GM23338 (cell line): ENCODE measurements around the gene PTPRE.

Experiments used
- EZH2phosphoT487 ChIP-seq: fragments of 200-600 bp; sonication (generic); IDR thresholded peaks from one replicate; pipeline ENCODE4 v1.8.1; 2018; ENCODE audit warnings: antibody characterized with exemption; ENCODE audit not compliant: unreplicated experiment
- POLR2AphosphoS5 ChIP-seq: IDR thresholded peaks from 2 replicates; pipeline ENCODE4 v1.6.1; 2016; ENCODE audit warnings: antibody characterized with exemption, low read depth
- TF ChIP-seq, protein P1 (sequence below), 2 experiments: fragments of 200-600 bp in 1 of 2; sonication (generic) in 1 of 2; conservative IDR thresholded peaks; 2 replicates each; pipeline versions ENCODE4 v1.5.1 to v1.6.1; 2016 to 2017; ENCODE audit warnings: antibody characterized with exemption in 2 of 2, low read depth in 2 of 2, mild to moderate bottlenecking in 2 of 2, moderate library complexity in 1 of 2

DNA sequence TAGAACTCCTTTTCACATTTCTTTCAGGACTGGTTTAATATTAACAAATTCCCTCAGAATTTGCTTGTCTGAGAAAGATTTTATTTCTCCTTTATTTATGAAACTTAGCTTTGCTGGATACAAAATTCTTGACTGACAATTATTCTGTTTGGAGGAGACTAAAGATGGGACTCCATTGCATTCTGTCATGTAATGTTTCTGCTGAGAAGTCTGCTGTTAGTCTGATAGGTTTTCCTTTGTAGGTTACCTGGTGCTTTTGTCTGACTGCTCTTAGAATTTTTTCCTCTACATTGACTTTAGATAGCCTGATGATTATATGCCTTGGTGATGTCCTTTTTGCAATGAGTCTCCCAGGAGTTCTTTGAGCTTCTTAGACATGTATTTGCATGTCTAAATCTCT, 37.6 kb upstream of the PTPRE start:
- TF ChIP-seq, protein P1, sequence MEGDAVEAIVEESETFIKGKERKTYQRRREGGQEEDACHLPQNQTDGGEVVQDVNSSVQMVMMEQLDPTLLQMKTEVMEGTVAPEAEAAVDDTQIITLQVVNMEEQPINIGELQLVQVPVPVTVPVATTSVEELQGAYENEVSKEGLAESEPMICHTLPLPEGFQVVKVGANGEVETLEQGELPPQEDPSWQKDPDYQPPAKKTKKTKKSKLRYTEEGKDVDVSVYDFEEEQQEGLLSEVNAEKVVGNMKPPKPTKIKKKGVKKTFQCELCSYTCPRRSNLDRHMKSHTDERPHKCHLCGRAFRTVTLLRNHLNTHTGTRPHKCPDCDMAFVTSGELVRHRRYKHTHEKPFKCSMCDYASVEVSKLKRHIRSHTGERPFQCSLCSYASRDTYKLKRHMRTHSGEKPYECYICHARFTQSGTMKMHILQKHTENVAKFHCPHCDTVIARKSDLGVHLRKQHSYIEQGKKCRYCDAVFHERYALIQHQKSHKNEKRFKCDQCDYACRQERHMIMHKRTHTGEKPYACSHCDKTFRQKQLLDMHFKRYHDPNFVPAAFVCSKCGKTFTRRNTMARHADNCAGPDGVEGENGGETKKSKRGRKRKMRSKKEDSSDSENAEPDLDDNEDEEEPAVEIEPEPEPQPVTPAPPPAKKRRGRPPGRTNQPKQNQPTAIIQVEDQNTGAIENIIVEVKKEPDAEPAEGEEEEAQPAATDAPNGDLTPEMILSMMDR (conservative IDR thresholded peaks at IDR 0.05; ENCODE audit: low read depth in 2 of 2) = no peak
- no peak for TF ChIP-seq POLR2AphosphoS5
- no peak for TF ChIP-seq EZH2phosphoT487
